Caco-2 (cell line): ENCODE measurements around the gene CDH2. TPM values are rescaled to one million over a fixed set of nuclear protein-coding genes. Genes with fewer than 3 reads are reported as not detected.

Source experiments
- BruUV-seq: library from RNA; stranded (reverse); fragments of 400-500 nt; replicated peaks from 2 replicates; lab custom pipeline; 2021; lab: Mats Ljungman, UMichigan
- CTCF ChIA-PET: fragments of 300-600 bp; sonication (Branson Sonifier 250); formaldehyde crosslinking; loops from one replicate; lab custom pipeline; 2022; ENCODE audit warnings: antibody characterized with exemption; lab: Charles Lee
- POLR2A ChIA-PET: fragments of 300-600 bp; sonication (Branson Sonifier 250); formaldehyde crosslinking; loops from one replicate; lab custom pipeline; 2022; ENCODE audit warnings: antibody characterized with exemption; lab: Charles Lee
- DNase-seq, 2 experiments: peaks; one replicate each; pipeline versions ENCODE4 v3.0.0 to v3.0.0-alpha.2; 2020 to 2022
- H3K27me3 ChIP-seq: replicated peaks from 2 replicates; pipeline ENCODE4 v1.6.0; 2011; ENCODE audit warnings: low read length; ENCODE audit not compliant: control insufficient read depth, insufficient read depth
- H3K36me3 ChIP-seq: 2 replicates; pipeline ENCODE4 v1.5.1; 2011; ENCODE audit warnings: low read length; ENCODE audit not compliant: control insufficient read depth, insufficient read depth
- H3K4me1 ChIP-seq: fragments of 250-450 bp; sonication (Bioruptor Pico); 2 replicates; pipeline ENCODE4 v1.5.1; 2020; ENCODE audit warnings: mild to moderate bottlenecking
- H3K4me3 ChIP-seq: 2 replicates; pipeline ENCODE4 v1.5.1; 2011; ENCODE audit warnings: low read depth, mild to moderate bottlenecking, control low read depth, low read length
- H3K9me3 ChIP-seq: fragments of 250-450 bp; sonication (Bioruptor Pico); 2 replicates; pipeline ENCODE4 v1.5.1; 2020; ENCODE audit warnings: mild to moderate bottlenecking, moderate library complexity
- H3K27ac Mint-ChIP-seq: one replicate; pipeline ENCODE4 v1.8.0; 2022; ENCODE audit warnings: mixed read lengths; ENCODE audit not compliant: unreplicated experiment
- H3K27me3 Mint-ChIP-seq: one replicate; pipeline ENCODE4 v1.8.0; 2022; ENCODE audit warnings: mixed read lengths; ENCODE audit not compliant: insufficient read depth, unreplicated experiment
- H3K36me3 Mint-ChIP-seq: one replicate; pipeline ENCODE4 v1.8.0; 2022; ENCODE audit warnings: mild to moderate bottlenecking, mixed read lengths; ENCODE audit not compliant: insufficient read depth, unreplicated experiment
- H3K4me1 Mint-ChIP-seq: one replicate; pipeline ENCODE4 v1.8.0; 2022; ENCODE audit warnings: low read depth, mixed read lengths; ENCODE audit not compliant: unreplicated experiment
- H3K4me3 Mint-ChIP-seq: one replicate; pipeline ENCODE4 v1.8.0; 2022; ENCODE audit warnings: mild to moderate bottlenecking, moderate library complexity, mixed read lengths; ENCODE audit not compliant: unreplicated experiment
- H3K9me3 Mint-ChIP-seq: one replicate; pipeline ENCODE4 v1.8.0; 2022; ENCODE audit warnings: mixed read lengths; ENCODE audit not compliant: unreplicated experiment
- intact Hi-C: fragments of 100-400 bp; cut with micrococcal nuclease; formaldehyde crosslinking; loops from one replicate; pipeline ENCODE4 v1.10.0; 2022; ENCODE audit not compliant: unreplicated experiment
- total RNA-seq: library from RNA; stranded (reverse); gene quantifications from 2 replicates; pipeline ENCODE4 v1.2.3, GENCODE V29; 2022
- TF ChIP-seq, protein P1 (sequence below), 2 experiments: fragments of 200-600 bp in 1 of 2; IDR thresholded peaks; 1 replicate in 1 of 2; 2 replicates in 1 of 2; pipeline versions ENCODE4 v1.5.1 to v1.8.0; 2011 to 2022; ENCODE audit warnings: antibody characterized with exemption in 1 of 2, control low read depth in 1 of 2, inconsistent platforms in 1 of 2, low read depth in 1 of 2, low read length in 1 of 2, mild to moderate bottlenecking in 1 of 2, moderate library complexity in 1 of 2; ENCODE audit not compliant: insufficient read depth in 1 of 2, severe bottlenecking in 1 of 2, unreplicated experiment in 1 of 2

Gene CDH2
- total RNA-seq, 1 experiment from 2014 or later: 1.4 TPM

DNA sequence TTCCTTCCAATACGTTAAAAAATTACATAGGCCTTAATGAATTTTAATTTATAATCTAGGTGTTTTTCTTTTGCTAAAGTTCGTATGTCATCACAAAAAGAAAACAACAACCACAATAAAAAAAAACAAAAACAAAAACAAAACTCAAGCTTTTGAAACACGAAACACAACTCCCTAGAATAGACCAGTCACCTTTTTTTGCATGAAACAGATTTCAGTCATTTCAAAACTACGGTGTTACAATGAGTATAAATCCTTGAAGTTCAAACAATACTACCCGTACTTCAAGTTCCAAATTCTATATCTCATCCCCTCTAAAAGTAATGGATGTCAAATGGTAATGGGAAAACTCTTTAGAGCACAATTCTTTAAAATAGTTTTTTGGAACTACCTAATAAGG is 142.4 kb downstream of the CDH2 start:
- H3K4me1 ChIP-seq: no peaks in the 10 kb centered on the region
- intact Hi-C loops: no loop called here

DNA sequence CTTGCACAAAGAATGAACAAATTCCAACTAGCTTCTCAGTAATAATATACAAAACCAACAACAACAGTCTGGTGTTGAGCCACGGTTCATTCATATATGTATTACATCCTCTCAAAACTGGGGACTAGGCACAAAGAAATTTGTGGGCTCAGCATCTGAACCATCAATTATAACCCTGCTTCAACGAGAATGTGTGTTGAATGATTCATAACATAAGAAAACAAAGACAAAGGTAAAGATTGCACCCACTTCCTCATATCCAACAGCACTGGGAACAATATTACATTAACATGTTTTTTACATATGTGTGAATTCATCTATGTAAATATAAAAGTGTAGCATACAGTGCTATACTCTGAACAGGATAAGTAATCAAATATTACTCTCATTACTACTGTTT is 144.8 kb downstream of the CDH2 start:
- Histone ChIP-seq H3K36me3 (no peaks in the 10 kb centered on the region), H3K27me3 (no peaks in the 10 kb centered on the region), H3K4me1 (no peaks in the 10 kb centered on the region), H3K4me3 (no peak overlapping the region), H3K9me3 (no peaks in the 10 kb centered on the region)
- no peak for DNase-seq
- intact Hi-C loops: no loop called here
- no peaks in the 10 kb centered on the region for H3K36me3 Mint-ChIP-seq
- no peak overlapping the region for H3K27ac Mint-ChIP-seq
- no TSS peak for BruUV-seq
- no peaks in the 10 kb centered on the region for H3K27me3 Mint-ChIP-seq
- H3K4me3 Mint-ChIP-seq: no peak overlapping the region
- TF ChIP-seq, protein P1, sequence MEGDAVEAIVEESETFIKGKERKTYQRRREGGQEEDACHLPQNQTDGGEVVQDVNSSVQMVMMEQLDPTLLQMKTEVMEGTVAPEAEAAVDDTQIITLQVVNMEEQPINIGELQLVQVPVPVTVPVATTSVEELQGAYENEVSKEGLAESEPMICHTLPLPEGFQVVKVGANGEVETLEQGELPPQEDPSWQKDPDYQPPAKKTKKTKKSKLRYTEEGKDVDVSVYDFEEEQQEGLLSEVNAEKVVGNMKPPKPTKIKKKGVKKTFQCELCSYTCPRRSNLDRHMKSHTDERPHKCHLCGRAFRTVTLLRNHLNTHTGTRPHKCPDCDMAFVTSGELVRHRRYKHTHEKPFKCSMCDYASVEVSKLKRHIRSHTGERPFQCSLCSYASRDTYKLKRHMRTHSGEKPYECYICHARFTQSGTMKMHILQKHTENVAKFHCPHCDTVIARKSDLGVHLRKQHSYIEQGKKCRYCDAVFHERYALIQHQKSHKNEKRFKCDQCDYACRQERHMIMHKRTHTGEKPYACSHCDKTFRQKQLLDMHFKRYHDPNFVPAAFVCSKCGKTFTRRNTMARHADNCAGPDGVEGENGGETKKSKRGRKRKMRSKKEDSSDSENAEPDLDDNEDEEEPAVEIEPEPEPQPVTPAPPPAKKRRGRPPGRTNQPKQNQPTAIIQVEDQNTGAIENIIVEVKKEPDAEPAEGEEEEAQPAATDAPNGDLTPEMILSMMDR (IDR thresholded peaks at IDR 0.05; ENCODE audit: insufficient read depth in 1 of 2, low read depth in 1 of 2, low read length in 1 of 2, severe bottlenecking in 1 of 2, unreplicated experiment in 1 of 2): no peak
- H3K4me1 Mint-ChIP-seq: no peaks in the 10 kb centered on the region
- ChIA-PET CTCF (no interaction called here), POLR2A (no interaction called here)
- no peaks in the 10 kb centered on the region for H3K9me3 Mint-ChIP-seq

More for the DNA sequence above, 142.4 kb downstream of the CDH2 start:
- H3K36me3 Mint-ChIP-seq: no peaks in the 10 kb centered on the region
- BruUV-seq: no TSS peak
- CTCF ChIA-PET: no interaction called here
- H3K4me3 Mint-ChIP-seq: no peak overlapping the region
- Histone ChIP-seq H3K27me3 (no peaks in the 10 kb centered on the region), H3K36me3 (no peaks in the 10 kb centered on the region), H3K9me3 (no peaks in the 10 kb centered on the region), H3K4me3 (no peak overlapping the region)
- no peaks in the 10 kb centered on the region for H3K27me3 Mint-ChIP-seq
- TF ChIP-seq, protein P1 (IDR thresholded peaks at IDR 0.05; ENCODE audit: insufficient read depth in 1 of 2, low read depth in 1 of 2, low read length in 1 of 2, severe bottlenecking in 1 of 2, unreplicated experiment in 1 of 2): no peak
- POLR2A ChIA-PET: no interaction called here
- no peak for DNase-seq
- H3K4me1 Mint-ChIP-seq: no peaks in the 10 kb centered on the region
- H3K27ac Mint-ChIP-seq: no peak overlapping the region
- no peaks in the 10 kb centered on the region for H3K9me3 Mint-ChIP-seq

DNA sequence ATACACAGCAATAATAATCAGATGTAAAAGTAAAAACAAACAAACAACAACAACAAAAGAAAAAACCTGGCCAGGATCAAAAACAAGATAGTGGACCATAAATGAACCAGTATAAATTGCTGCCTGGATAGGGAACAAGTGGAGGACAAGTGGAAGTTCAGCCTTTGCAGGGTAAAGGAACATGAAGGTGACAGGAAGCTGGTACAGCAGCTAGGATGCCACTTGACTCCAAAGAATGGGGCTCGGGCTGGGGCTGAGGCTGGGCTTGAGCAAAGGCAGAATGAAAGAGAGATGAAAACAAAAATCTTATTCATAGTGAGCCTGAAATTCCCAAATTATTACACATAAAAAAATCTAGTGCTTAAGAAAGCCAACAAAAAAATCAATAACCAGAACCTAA is 146.5 kb downstream of the CDH2 start:
- no peaks in the 10 kb centered on the region for H3K36me3 Mint-ChIP-seq
- Histone ChIP-seq H3K9me3 (no peaks in the 10 kb centered on the region), H3K4me1 (no peaks in the 10 kb centered on the region), H3K27me3 (no peaks in the 10 kb centered on the region), H3K4me3 (no peak overlapping the region), H3K36me3 (no peaks in the 10 kb centered on the region)
- no peak for DNase-seq
- CTCF ChIA-PET: no interaction called here
- no peaks in the 10 kb centered on the region for H3K4me1 Mint-ChIP-seq
- no peak overlapping the region for H3K27ac Mint-ChIP-seq
- H3K9me3 Mint-ChIP-seq: no peaks in the 10 kb centered on the region
- intact Hi-C loops: no loop called here
- no TSS peak for BruUV-seq
- TF ChIP-seq, protein P1 (IDR thresholded peaks at IDR 0.05; ENCODE audit: insufficient read depth in 1 of 2, low read depth in 1 of 2, low read length in 1 of 2, severe bottlenecking in 1 of 2, unreplicated experiment in 1 of 2): no peak
- H3K4me3 Mint-ChIP-seq: no peak overlapping the region
- no peaks in the 10 kb centered on the region for H3K27me3 Mint-ChIP-seq
- POLR2A ChIA-PET: no interaction called here
